Activated CD4-positive, alpha-beta memory T cell treated with anti-CD3 and anti-CD28 coated beads for 36 hours (primary cell): ENCODE data around the gene SLC4A5. TPM values are rescaled to one million over a fixed set of nuclear protein-coding genes. Genes with fewer than 3 reads are reported as not detected.
"Not testable (repeated sequence)": the region's sequence is repeated elsewhere in the genome, so short reads cannot be mapped to it uniquely, and the experiment has no call there.

Experiments used
- CTCF ChIA-PET: fragments of 350-600 bp; sonication (Branson Sonifier 250); formaldehyde crosslinking; loops from one replicate; lab custom pipeline; 2021; ENCODE audit warnings: antibody characterized with exemption, inconsistent platforms; lab: Charles Lee
- POLR2A ChIA-PET: fragments of 350-600 bp; sonication (Branson Sonifier 250); formaldehyde crosslinking; loops from one replicate; lab custom pipeline; 2021; ENCODE audit warnings: antibody characterized with exemption; lab: Charles Lee
- DNase-seq: peaks from one replicate; pipeline ENCODE4 v3.0.0-alpha.2; 2020
- H3K27ac Mint-ChIP-seq: one replicate; pipeline ENCODE4 v1.8.0; 2021; ENCODE audit warnings: mixed read lengths
- H3K27me3 Mint-ChIP-seq: one replicate; pipeline ENCODE4 v1.8.0; 2021; ENCODE audit warnings: mixed read lengths
- H3K36me3 Mint-ChIP-seq: one replicate; pipeline ENCODE4 v1.8.0; 2021; ENCODE audit warnings: mixed read lengths
- H3K4me1 Mint-ChIP-seq: one replicate; pipeline ENCODE4 v1.8.0; 2021; ENCODE audit warnings: low read depth, mixed read lengths
- H3K4me3 Mint-ChIP-seq: one replicate; pipeline ENCODE4 v1.8.0; 2021; ENCODE audit warnings: mild to moderate bottlenecking, mixed read lengths
- H3K9me3 Mint-ChIP-seq: one replicate; pipeline ENCODE4 v1.8.0; 2021; ENCODE audit warnings: mixed read lengths
- intact Hi-C: fragments of 100-400 bp; cut with micrococcal nuclease; formaldehyde crosslinking; loops from one replicate; pipeline ENCODE4 v1.15.1; 2023
- total RNA-seq, 2 experiments: library from RNA; stranded (reverse); gene quantifications; one replicate each; pipeline ENCODE4 v1.2.3, GENCODE V29; 2021

Gene SLC4A5
- total RNA-seq, 2 experiments from 2014 or later = 2.9 to 3.1 TPM

- POLR2A ChIA-PET = no interaction called here
- peaks cover 4% of the 10 kb centered on the region for H3K27me3 Mint-ChIP-seq
- intact Hi-C loops = no loop called here
Observed at GRCh38 chr2:74194799-74195198, 148.4 kb downstream of the SLC4A5 start.

GRCh38 chr2:74191596-74192380 is 151.4 kb downstream of the SLC4A5 start:
- Mint-ChIP-seq H3K9me3 (no peaks in the 10 kb centered on the region), H3K27ac (no peak overlapping the region), H3K4me3 (no peak overlapping the region), H3K4me1 (no peaks in the 10 kb centered on the region), H3K27me3 (peaks cover 2% of the 10 kb centered on the region), H3K36me3 (no peaks in the 10 kb centered on the region)
- no peak for DNase-seq
- POLR2A ChIA-PET = interaction anchor here (0.5 to 2.6 kb wide), 3 partner anchors 13 to 38 kb away, joined by 3 to 13 read pairs (median 4); partner anchors contain the start of gene MOB1A
- intact Hi-C loops = no loop called here
- CTCF ChIA-PET = interaction anchor here (1.0 to 1.7 kb wide), 4 partner anchors 13 to 367 kb away, joined by 3 to 12 read pairs (median 3); partner anchors contain the start of genes BOLA3 and MOB1A

More at GRCh38 chr2:74194799-74195198, 148.4 kb downstream of the SLC4A5 start:
- Mint-ChIP-seq H3K27ac (no peak overlapping the region), H3K9me3 (no peaks in the 10 kb centered on the region), H3K4me1 (peaks cover 12% of the 10 kb centered on the region), H3K36me3 (peaks cover 12% of the 10 kb centered on the region), H3K4me3 (no peak overlapping the region)
- CTCF ChIA-PET = no interaction called here
- DNase-seq = no peak

DNA sequence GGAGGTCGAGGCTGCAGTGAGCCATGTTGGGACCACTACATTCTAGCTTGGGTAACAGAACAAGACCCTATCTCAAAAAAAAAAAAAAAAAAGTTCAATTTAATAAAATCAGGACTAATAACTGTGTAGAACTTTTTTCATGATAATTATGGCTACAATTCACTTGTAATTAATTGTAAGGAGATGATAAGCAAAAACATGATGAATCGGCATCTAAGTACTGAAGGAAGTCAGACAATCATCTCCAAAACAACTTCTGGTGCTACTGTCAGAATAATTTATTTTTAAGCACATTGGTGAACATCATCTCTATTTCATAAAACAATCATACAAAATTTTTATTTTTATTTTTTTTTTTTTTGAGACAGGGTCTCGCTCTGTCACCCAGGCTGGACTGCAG is 154.5 kb downstream of the SLC4A5 start:
- H3K27me3 Mint-ChIP-seq = peaks cover 2% of the 10 kb centered on the region
- H3K27ac Mint-ChIP-seq = no peak overlapping the region
- no peaks in the 10 kb centered on the region for H3K9me3 Mint-ChIP-seq
- intact Hi-C loops = no loop called here
- CTCF ChIA-PET = interaction anchor here (1.4 kb wide), 1 partner anchor 10 kb away, joined by 5 read pairs; the partner anchor contains the start of gene MOB1A
- DNase-seq = no peak
- H3K4me1 Mint-ChIP-seq = peaks cover 8% of the 10 kb centered on the region
- no peak overlapping the region for H3K4me3 Mint-ChIP-seq
- POLR2A ChIA-PET = interaction anchor here (1.1 kb wide), 1 partner anchor 10 kb away, joined by 4 read pairs; the partner anchor contains the start of gene MTHFD2
- no peaks in the 10 kb centered on the region for H3K36me3 Mint-ChIP-seq

DNA sequence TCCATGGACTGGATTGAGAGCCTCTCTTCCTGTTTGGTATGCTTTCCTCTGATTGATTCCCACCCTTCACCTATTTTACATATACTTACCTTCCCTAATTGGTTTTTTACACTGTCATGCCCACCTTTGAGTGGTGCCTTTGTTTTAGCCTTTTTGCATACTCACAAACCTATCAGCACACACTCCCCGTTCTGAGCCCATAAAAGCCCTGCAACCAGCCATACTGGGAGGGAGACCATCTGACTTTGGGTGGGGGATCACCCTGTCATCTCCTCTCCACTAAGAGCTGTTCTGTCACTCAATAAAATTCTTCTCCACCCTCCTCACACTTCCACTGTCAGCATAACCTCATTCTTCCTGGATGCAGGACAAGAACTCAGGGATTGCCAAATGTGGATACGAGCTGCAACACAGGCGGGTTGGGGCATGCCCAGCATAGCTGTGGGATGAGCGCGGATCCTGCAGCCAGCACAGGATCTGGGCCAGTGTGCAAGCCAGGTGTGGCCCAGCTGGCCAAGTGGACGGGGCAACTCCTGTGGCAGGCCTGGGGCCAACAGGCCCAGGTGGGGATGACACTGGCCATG is 155.1 kb downstream of the SLC4A5 start:
- Mint-ChIP-seq H3K27me3 (peaks cover 2% of the 10 kb centered on the region), H3K9me3 (no peaks in the 10 kb centered on the region), H3K27ac (no peak overlapping the region), H3K4me3 (no peak overlapping the region), H3K36me3 (no peaks in the 10 kb centered on the region), H3K4me1 (peaks cover 8% of the 10 kb centered on the region)
- CTCF ChIA-PET = interaction anchor here (1.4 kb wide), 1 partner anchor 9 kb away, joined by 5 read pairs; the partner anchor contains the start of gene MOB1A
- no peak for DNase-seq
- POLR2A ChIA-PET = interaction anchor here (1.1 kb wide), 1 partner anchor 11 kb away, joined by 4 read pairs; the partner anchor contains the start of gene MTHFD2
- intact Hi-C loops = no loop called here

GRCh38 chr2:74186706-74187105 is 156.5 kb downstream of the SLC4A5 start:
- POLR2A ChIA-PET, DNase-seq, H3K4me3 Mint-ChIP-seq, CTCF ChIA-PET, H3K36me3 Mint-ChIP-seq, H3K9me3 Mint-ChIP-seq, H3K27me3 Mint-ChIP-seq: not testable (repeated sequence)
- intact Hi-C loops = loop anchor here (1.0 kb wide), 1 partner anchor 12 kb away; the partner anchor contains the start of gene MTHFD2
- Mint-ChIP-seq H3K4me1 (peaks cover 12% of the 10 kb centered on the region), H3K27ac (peak overlapping the region; percentile 78)

GRCh38 chr2:74186038-74186437 is 157.2 kb downstream of the SLC4A5 start:
- H3K36me3 Mint-ChIP-seq = no peaks in the 10 kb centered on the region
- CTCF ChIA-PET = no interaction called here
- peak; percentile 77 for DNase-seq
- H3K9me3 Mint-ChIP-seq = no peaks in the 10 kb centered on the region
- no peak overlapping the region for H3K4me3 Mint-ChIP-seq
- intact Hi-C loops = loop anchor here (1.0 kb wide), 1 partner anchor 12 kb away; the partner anchor contains the start of gene MTHFD2
- POLR2A ChIA-PET = no interaction called here
- peaks cover 16% of the 10 kb centered on the region for H3K4me1 Mint-ChIP-seq
- H3K27ac Mint-ChIP-seq = peak overlapping the region; percentile 78
- H3K27me3 Mint-ChIP-seq = peaks cover under 1% of the 10 kb centered on the region

GRCh38 chr2:74183878-74184277 is 159.3 kb downstream of the SLC4A5 start:
- H3K9me3 Mint-ChIP-seq = no peaks in the 10 kb centered on the region
- no peaks in the 10 kb centered on the region for H3K36me3 Mint-ChIP-seq
- CTCF ChIA-PET = no interaction called here
- peaks cover 22% of the 10 kb centered on the region for H3K4me1 Mint-ChIP-seq
- H3K4me3 Mint-ChIP-seq = no peak overlapping the region
- no peak for DNase-seq
- no peak overlapping the region for H3K27ac Mint-ChIP-seq
- H3K27me3 Mint-ChIP-seq = no peaks in the 10 kb centered on the region
- POLR2A ChIA-PET = interaction anchor here (1.7 kb wide), 1 partner anchor 15 kb away, joined by 7 read pairs; the partner anchor contains the start of gene MTHFD2
- intact Hi-C loops = no loop called here

DNA sequence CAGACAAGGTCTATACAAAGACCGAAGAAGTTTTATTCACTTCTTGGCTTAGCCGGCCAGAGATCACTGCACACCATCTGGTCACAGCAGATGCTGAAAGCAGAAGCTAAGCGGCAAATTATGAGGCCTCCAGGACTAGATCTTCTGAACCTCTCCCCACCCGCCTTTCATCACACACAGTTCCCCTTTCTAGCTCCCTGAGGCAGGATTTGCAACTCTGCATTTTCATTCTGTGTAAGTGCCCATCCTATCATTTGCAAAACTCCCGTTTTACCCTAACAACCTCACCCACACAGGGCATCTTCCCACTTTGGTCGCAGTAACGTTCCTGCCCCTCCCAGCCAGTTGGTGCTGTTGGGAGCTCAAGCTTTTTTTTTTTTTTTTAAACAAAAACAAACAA is 161.5 kb downstream of the SLC4A5 start:
- peak; percentile 29 for DNase-seq

GRCh38 chr2:74179063-74179865 is 164.0 kb downstream of the SLC4A5 start:
- H3K27ac Mint-ChIP-seq = peak overlapping the region; percentile 76
- H3K36me3 Mint-ChIP-seq = peaks cover 11% of the 10 kb centered on the region
- intact Hi-C loops = loop anchor here (2.0 to 10.0 kb wide), 2 partner anchors 30 to 254 kb away; partner anchors contain the start of gene DGUOK
- DNase-seq = no peak
- peaks cover 43% of the 10 kb centered on the region for H3K4me1 Mint-ChIP-seq
- ChIA-PET POLR2A (interaction anchor here (0.7 to 5.6 kb wide), 12 partner anchors 10 to 942 kb away, joined by 3 to 124 read pairs (median 6); partner anchors contain the start of genes BOLA3 and MTHFD2), CTCF (interaction anchor here (0.6 to 3.8 kb wide), 19 partner anchors 9 to 355 kb away, joined by 3 to 42 read pairs (median 5); partner anchors contain the start of genes BOLA3, MTHFD2 and STAMBP)
- no peaks in the 10 kb centered on the region for H3K9me3 Mint-ChIP-seq
- no peaks in the 10 kb centered on the region for H3K27me3 Mint-ChIP-seq
- peak overlapping the region; percentile 83 for H3K4me3 Mint-ChIP-seq

More for the DNA sequence above, 161.5 kb downstream of the SLC4A5 start:
- intact Hi-C loops = no loop called here
- H3K4me3 Mint-ChIP-seq = peak overlapping the region; percentile 36
- peaks cover 6% of the 10 kb centered on the region for H3K36me3 Mint-ChIP-seq
- ChIA-PET CTCF (interaction anchor here (0.7 to 1.0 kb wide), 2 partner anchors 24 to 361 kb away, joined by 3 read pairs; no protein-coding TSS in a partner anchor), POLR2A (interaction anchor here (1.2 to 5.6 kb wide), 2 partner anchors 17 to 25 kb away, joined by 3 to 124 read pairs; partner anchors contain the start of gene MTHFD2)
- H3K27me3 Mint-ChIP-seq = no peaks in the 10 kb centered on the region
- H3K9me3 Mint-ChIP-seq = no peaks in the 10 kb centered on the region
- peak overlapping the region; percentile 74 for H3K27ac Mint-ChIP-seq
- peaks cover 29% of the 10 kb centered on the region for H3K4me1 Mint-ChIP-seq

- POLR2A ChIA-PET = interaction anchor here (0.9 to 5.6 kb wide), 12 partner anchors 9 to 941 kb away, joined by 3 to 124 read pairs (median 6); partner anchors contain the start of genes BOLA3, MTHFD2 and STAMBP
- CTCF ChIA-PET = interaction anchor here (0.6 to 3.8 kb wide), 21 partner anchors 10 to 356 kb away, joined by 3 to 42 read pairs (median 4); partner anchors contain the start of genes BOLA3, INO80B, MTHFD2 and STAMBP
- peak; percentile 99 for DNase-seq
- Mint-ChIP-seq H3K4me3 (peak within 1 kb of the TSS; percentile 83), H3K27me3 (no peaks in the 10 kb centered on the region), H3K9me3 (no peaks in the 10 kb centered on the region), H3K27ac (peak within 1 kb of the TSS; percentile 76), H3K4me1 (peaks cover 45% of the 10 kb centered on the region), H3K36me3 (peaks cover 12% of the 10 kb centered on the region)
- intact Hi-C loops = loop anchor here (1.0 to 10.0 kb wide), 4 partner anchors 20 to 254 kb away; partner anchors contain the start of genes DGUOK and MTHFD2
Observed at GRCh38 chr2:74178211-74179062, 164.8 kb downstream of the SLC4A5 start, which contains the start of gene MOB1A. MOB1A (minus strand) TSS chr2:74178879; CDS start chr2:74178674, 205 bp downstream.
